HFFc6 (cell line): ENCODE results near the gene QRSL1. TPM values are rescaled to one million over a fixed set of nuclear protein-coding genes. Genes with fewer than 3 reads are reported as not detected.
A peak's percentile ranks its signal among the peaks of the same experiment; 100 is the strongest.

Source experiments
- DNase-seq: peaks from one replicate; pipeline ENCODE4 v3.0.0-alpha.2; 2018
- H3K27ac Mint-ChIP-seq: 2 replicates; pipeline ENCODE4 v1.8.0; 2020; ENCODE audit warnings: mild to moderate bottlenecking, mixed read lengths
- H3K27me3 Mint-ChIP-seq: 2 replicates; pipeline ENCODE4 v1.8.0; 2021; ENCODE audit warnings: mild to moderate bottlenecking, moderate library complexity, mixed read lengths; ENCODE audit not compliant: insufficient read depth
- H3K36me3 Mint-ChIP-seq: 2 replicates; pipeline ENCODE4 v1.8.0; 2021; ENCODE audit warnings: low read depth, mixed read lengths
- H3K4me1 Mint-ChIP-seq: 2 replicates; pipeline ENCODE4 v1.8.0; 2020; ENCODE audit warnings: low read depth, mixed read lengths
- H3K4me3 Mint-ChIP-seq: 2 replicates; pipeline ENCODE4 v1.8.0; 2020; ENCODE audit warnings: mild to moderate bottlenecking, moderate library complexity, mixed read lengths
- H3K9me3 Mint-ChIP-seq: 2 replicates; pipeline ENCODE4 v1.8.0; 2020; ENCODE audit warnings: mild to moderate bottlenecking, mixed read lengths
- total RNA-seq, 6 experiments: library from RNA; stranded (reverse); fragmentation: NEBNext Ultra II Directional; extraction: Animal tissue kit (Norgen Biotek cat#: 25700); gene quantifications; 2 replicates in 1 of 6; 3 replicates in 5 of 6; pipeline ENCODE4 v1.2.3, GENCODE V29; 2021
- TF ChIP-seq, protein P1 (sequence below): fragments of 200-600 bp; sonication (generic); IDR thresholded peaks from 2 replicates; pipeline ENCODE4 v1.5.0; 2021; ENCODE audit warnings: antibody characterized with exemption, mild to moderate bottlenecking

The QRSL1 gene
- total RNA-seq, 6 experiments from 2014 or later, result 8.8 to 12.4 (median 10.1) TPM

GRCh38 chr6:106642476-106642875 lies 13.1 kb downstream of the QRSL1 start:
- Mint-ChIP-seq H3K27me3 (no peaks in the 10 kb centered on the region), H3K4me3 (no peak overlapping the region), H3K36me3 (peaks cover 38% of the 10 kb centered on the region), H3K4me1 (peaks cover 21% of the 10 kb centered on the region), H3K9me3 (no peaks in the 10 kb centered on the region), H3K27ac (peak overlapping the region; percentile 5; the same call in 1 of the 2 replicates)
- TF ChIP-seq, protein P1, sequence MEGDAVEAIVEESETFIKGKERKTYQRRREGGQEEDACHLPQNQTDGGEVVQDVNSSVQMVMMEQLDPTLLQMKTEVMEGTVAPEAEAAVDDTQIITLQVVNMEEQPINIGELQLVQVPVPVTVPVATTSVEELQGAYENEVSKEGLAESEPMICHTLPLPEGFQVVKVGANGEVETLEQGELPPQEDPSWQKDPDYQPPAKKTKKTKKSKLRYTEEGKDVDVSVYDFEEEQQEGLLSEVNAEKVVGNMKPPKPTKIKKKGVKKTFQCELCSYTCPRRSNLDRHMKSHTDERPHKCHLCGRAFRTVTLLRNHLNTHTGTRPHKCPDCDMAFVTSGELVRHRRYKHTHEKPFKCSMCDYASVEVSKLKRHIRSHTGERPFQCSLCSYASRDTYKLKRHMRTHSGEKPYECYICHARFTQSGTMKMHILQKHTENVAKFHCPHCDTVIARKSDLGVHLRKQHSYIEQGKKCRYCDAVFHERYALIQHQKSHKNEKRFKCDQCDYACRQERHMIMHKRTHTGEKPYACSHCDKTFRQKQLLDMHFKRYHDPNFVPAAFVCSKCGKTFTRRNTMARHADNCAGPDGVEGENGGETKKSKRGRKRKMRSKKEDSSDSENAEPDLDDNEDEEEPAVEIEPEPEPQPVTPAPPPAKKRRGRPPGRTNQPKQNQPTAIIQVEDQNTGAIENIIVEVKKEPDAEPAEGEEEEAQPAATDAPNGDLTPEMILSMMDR, result no peak
- no peak for DNase-seq

DNA sequence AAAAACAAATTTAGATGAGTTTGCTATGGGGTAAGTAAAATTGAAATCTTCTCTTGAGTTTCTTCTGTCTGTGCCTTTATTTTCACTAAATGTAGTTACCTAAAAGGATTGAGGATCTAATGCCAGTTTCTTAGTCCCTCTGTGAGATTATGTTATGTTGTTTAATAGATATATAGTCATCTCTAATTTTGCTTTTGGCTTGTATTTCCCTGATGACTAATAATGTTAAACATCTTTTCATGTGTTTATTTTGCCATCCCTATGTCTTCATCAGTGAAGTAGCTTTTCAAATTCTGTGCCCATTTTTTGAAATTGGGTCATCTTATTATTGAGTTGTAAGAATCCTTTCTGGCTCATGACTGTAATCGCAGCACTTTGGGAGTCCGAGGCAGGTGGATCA lies 13.7 kb downstream of the QRSL1 start:
- no peak overlapping the region for H3K4me3 Mint-ChIP-seq
- peaks cover 21% of the 10 kb centered on the region for H3K4me1 Mint-ChIP-seq
- H3K27me3 Mint-ChIP-seq, result no peaks in the 10 kb centered on the region
- H3K36me3 Mint-ChIP-seq, result peaks cover 38% of the 10 kb centered on the region
- H3K27ac Mint-ChIP-seq, result 0 out of 2 replicates have a peak overlapping the region, but pooled peaks have one; percentile 5
- H3K9me3 Mint-ChIP-seq, result no peaks in the 10 kb centered on the region
- TF ChIP-seq, protein P1, result no peak
- DNase-seq, result no peak

- Mint-ChIP-seq H3K4me1 (no peaks in the 10 kb centered on the region), H3K36me3 (peaks cover 26% of the 10 kb centered on the region), H3K27me3 (no peaks in the 10 kb centered on the region), H3K9me3 (no peaks in the 10 kb centered on the region), H3K27ac (no peak overlapping the region), H3K4me3 (no peak overlapping the region)
- no peak for DNase-seq
- TF ChIP-seq, protein P1, result no peak
Observed at GRCh38 chr6:106648651-106649308, 19.4 kb downstream of the QRSL1 start.

- Mint-ChIP-seq H3K36me3 (peaks cover 67% of the 10 kb centered on the region), H3K4me3 (no peak overlapping the region), H3K27me3 (no peaks in the 10 kb centered on the region; the same call in 1 of the 2 replicates), H3K9me3 (peaks cover 23% of the 10 kb centered on the region), H3K4me1 (no peaks in the 10 kb centered on the region), H3K27ac (no peak overlapping the region)
- TF ChIP-seq, protein P1, result no peak
- DNase-seq, result peak; percentile 15
Observed at GRCh38 chr6:106658469-106658868, 29.1 kb downstream of the QRSL1 start.

- H3K4me1 Mint-ChIP-seq, result no peaks in the 10 kb centered on the region
- H3K4me3 Mint-ChIP-seq, result no peak overlapping the region
- H3K9me3 Mint-ChIP-seq, result peaks cover 23% of the 10 kb centered on the region
- TF ChIP-seq, protein P1, result no peak
- H3K27ac Mint-ChIP-seq, result no peak overlapping the region
- no peak for DNase-seq
- no peaks in the 10 kb centered on the region; the same call in 1 of the 2 replicates for H3K27me3 Mint-ChIP-seq
- H3K36me3 Mint-ChIP-seq, result peaks cover 69% of the 10 kb centered on the region
Observed at GRCh38 chr6:106659859-106660258, 30.5 kb downstream of the QRSL1 start.
